HL-60/S4 treated with phorbol 12-myristate 13-acetate at 8.2 ng/mL for 4 days and 3 days (cell line): ENCODE measurements around the gene CD48.

Experiments used
- in situ Hi-C: fragments of 300-500 bp; cut with MboI; formaldehyde crosslinking; loops from 2 replicates; pipeline ENCODE4 v1.15.0; 2022; ENCODE audit warnings: low sequenced_read_pairs

CD48 gene

DNA sequence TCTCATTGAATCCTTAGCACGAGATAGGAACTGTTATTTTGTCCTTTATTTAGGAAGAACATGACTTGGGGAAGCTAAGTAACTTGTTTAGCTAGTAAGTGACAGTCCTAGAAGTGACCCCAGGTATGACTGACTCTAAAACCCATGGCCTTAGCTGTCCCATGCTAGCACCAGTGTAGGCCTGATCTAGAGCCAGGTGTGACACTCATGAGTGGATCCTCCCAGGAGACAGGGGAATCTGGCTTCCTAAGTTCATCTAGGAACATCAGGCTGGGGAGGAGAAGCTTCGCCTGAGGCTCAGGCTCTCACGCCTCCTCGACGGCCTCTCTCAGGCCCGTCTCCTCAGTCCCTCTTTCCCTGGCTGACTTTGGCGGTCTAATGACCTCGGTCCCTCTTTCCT is 31.2 kb downstream of the CD48 start:
- in situ Hi-C loops, result loop anchor here (25.0 kb wide), 1 partner anchor 157 kb away; no protein-coding TSS in a partner anchor

DNA sequence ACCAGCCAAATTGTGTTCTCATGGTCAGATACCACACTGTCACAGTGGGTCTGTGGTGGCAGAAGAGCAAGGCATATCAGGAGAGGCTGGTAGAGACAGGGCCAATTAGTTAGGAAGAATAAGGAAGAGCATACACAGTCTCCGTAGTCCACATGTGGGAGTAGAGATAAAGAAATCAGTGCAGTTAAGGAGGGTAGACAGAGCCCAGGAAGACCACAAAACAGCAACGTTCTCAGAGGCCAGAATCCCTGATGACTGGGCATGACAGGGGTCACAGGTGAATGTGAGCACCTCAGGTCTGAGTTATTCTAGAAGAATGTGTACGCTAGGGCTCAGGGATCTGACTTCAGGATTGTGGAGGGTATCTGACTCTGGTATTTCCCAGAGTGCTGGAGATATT is 31.7 kb downstream of the CD48 start:
- in situ Hi-C loops, result loop anchor here (25.0 kb wide), 1 partner anchor 157 kb away; no protein-coding TSS in a partner anchor

DNA sequence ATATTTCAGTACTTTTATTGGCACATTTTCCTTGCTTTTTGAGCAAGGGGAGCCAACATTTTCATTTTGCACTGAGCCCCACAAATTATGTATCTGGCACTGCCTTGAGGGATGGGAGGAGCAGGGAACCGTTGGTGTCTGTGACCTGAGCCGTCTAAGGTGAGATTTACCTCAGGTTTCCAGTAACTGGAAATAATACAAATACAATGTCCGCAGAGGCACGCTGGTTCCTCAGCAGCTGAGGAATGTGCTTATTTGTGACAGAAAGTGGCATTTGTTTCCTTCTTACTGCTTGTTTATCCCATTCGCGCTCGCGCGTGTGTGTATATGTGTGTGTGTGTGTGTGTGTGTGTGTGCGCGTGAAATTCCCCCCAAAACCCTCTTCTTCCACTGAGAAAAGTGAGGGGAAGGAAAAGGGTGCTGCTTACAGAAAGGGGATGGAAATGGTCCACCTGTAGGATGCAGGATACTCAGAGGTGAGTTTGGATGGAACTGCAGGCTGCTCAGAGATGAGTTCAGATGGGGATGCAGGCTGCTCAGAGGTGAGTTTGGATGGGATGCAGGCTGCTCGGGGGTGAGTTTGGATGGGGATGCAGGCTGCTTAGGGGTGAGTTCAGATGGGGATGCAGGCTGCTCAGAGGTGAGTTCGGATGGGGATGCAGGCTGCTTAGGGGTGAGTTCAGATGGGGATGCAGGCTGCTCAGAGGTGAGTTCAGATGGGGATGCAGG is 34.6 kb downstream of the CD48 start:
- in situ Hi-C loops, result loop anchor here (25.0 kb wide), 1 partner anchor 160 kb away; no protein-coding TSS in a partner anchor

DNA sequence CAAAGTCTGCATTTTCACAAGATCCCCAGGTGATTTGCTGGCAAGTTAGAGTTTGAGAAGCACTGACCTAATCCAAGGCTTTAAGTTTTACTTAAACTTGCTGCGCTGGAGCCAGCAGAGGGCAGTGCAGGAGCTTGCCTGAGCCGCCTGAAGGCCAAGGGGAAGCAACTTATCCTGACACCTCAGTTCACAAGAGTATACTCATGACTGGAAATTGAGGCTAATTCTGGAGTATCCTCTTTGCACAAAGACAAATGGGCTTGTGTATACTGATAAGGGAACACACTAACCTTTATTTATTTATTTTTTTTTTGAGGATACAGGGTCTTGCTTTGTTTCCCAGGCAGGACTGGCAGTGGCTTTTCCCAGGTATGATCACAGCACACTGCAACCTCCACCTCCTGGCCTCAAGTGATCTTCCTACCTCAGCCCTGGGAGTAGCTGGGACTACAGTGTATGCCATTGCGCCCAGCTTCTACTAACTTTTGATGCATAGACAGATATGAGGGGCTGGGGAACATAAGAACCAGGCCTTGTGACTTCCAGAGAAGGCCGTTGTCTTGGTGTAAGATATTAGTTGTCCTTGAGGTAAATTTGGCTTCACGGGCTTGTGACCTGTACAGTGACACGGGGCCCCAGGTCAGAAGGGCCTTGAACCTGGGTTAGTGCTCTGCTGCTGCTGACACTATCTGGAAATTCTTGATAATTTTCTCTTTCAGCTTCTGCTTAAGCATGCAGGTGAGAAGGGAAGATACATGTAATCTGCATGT is 35.8 kb downstream of the CD48 start:
- in situ Hi-C loops, result loop anchor here (25.0 kb wide), 1 partner anchor 161 kb away; no protein-coding TSS in a partner anchor

DNA sequence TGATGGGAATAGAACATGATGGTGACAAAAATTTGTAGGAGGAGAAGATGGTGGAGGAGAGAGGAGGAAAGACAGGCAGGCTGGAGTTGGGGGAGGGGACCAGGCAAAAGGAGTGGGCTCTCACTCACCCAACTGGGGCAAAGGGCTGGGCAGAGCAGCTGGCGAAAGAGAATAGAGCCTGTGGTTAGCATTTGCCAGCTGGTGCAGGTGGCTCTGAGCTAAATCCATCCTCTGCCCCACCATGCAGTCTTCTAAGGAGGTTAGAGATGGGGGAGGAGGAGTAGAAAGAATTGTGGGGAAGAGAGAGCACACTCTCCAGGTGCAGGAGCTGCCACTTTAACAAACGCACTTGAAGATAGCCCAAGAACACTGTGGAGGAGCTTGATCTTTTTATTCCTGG is 37.2 kb downstream of the CD48 start:
- in situ Hi-C loops, result no loop called here

DNA sequence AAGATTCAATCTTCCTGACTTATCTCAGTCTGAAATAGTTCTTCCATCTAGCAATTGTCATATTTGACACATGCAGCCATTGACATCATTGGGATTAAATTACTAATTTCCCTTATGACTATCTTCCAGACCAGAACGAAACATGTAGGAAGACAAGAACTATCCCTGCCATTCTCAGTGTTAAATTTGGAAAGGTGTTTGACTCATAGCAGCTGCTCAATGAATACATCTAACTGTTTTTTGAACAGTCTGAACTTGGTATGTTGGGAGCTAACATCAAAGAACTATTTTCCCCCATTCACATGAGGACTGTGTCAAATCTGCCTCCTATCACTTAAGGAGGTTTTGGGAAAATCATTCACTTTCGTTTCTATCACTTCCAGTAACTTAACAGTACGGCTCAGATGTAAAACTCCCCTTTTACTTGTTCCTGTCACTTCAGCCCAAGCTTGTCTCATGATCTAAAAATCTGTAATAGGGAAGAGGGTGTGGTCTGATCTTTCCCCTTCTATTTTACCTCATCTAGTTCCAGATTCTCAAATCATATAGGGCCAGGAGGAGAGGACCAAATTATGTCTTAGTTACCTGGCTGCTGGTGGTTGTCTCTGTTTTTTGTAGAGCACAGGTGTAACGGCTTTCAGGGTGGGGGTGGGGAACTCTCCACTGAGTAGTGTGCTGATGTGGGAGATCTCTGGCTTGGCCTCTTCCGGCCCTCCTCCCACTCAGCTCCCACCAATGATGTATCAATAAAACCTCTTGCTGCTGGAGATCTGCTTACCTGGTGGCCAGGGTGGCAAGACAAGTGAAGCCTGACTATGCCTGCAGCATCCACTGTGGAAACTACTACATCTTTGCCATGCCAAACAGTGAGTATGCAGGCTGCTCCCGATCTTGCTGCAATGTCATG is 38.6 kb downstream of the CD48 start:
- in situ Hi-C loops, result no loop called here

DNA sequence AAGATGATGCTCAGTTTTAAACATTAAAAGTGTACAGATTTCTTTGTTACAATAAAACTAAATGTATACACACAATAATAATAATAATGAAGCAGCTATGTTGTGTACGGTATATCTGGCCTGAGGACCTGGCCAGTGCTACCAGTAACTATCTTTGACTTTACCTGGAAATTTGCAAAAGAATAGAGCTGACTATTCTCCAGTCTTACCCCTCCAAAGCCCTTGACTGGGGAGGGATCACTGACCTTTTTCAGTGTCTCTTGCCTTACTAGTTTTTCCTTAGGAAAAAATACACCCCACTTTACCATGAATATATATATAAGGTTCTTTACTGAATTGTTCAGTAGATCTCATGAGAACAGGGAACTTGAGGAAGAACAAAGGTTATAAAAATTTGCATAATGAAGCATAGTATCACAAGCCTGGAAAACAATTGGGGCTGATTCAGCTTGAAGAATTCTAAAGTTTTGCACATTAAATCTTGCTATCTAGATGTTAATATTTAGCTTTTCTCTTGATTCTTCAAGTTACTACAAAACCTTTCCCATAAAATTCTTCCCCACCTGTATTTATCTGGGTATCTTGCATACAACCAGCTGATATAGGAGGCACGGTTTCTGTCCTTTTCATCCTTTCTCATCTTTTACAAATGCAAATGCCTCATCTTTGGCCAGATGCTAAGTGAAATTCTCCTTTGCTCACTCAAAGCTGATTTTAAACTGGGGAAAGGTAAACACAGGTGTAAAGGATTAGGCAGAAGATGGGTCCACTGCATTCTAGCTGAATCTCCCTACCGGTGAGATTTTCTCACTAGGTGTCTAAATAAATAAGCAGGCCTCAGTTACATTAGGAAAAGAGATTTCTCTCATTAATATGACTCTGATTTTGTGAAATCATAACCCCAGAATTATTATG is 39.8 kb downstream of the CD48 start:
- in situ Hi-C loops, result no loop called here

DNA sequence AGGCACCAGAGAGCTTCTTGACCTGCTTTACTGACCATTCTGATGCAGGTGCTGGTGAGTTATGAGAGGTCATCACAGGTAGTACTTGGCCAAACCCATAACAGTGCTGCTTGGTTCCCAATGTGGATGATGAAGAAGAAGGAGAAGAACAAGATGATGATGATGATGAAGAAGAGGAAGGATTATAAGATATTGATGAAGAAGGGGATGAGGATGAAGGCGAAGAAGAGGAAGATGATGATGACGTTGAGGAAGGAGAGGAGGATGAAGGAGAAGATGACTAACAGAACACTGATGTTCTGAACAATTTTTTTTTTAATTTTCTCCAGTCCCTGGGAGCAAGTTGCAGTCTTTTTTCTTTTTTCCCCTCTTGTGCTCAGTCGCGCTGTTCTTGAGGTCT is 40.9 kb downstream of the CD48 start:
- in situ Hi-C loops, result no loop called here

DNA sequence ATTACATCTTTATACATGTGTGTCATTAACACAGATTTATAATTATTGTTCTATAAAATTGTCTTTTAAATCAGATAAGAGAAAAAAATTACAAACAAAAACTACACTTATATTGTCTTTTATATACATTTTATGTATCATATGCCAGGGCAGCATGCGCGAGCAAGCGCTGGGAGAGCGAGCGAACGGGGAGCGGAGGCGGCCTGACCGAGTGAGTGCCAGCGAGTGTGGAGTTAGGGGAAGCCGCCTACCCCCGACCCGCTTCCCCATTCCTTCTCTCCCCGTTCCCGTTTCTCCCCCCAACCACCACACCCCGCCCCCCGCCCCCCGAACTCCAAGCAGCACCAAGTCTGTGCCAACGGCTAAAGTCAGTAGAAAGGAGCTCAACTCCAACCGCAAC is 41.8 kb downstream of the CD48 start:
- in situ Hi-C loops, result no loop called here

DNA sequence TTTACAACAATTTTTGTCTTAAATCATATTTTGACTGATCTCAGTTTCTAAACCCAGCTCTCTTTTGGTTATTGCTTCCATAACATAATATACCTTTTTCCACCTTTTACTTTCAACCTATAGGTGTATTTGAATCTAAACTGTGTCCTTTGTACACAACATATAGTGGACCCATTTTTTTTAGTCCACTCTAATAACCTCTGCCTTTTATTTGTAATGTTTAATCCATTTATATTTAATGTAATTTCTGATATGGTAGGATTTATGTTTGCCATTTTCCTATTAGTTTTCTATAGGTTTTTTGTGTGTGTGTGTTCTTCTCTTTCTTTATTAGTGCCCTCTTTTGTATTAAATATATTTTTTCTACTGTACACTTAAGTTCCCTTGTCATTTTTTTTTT is 42.3 kb downstream of the CD48 start:
- in situ Hi-C loops, result no loop called here

DNA sequence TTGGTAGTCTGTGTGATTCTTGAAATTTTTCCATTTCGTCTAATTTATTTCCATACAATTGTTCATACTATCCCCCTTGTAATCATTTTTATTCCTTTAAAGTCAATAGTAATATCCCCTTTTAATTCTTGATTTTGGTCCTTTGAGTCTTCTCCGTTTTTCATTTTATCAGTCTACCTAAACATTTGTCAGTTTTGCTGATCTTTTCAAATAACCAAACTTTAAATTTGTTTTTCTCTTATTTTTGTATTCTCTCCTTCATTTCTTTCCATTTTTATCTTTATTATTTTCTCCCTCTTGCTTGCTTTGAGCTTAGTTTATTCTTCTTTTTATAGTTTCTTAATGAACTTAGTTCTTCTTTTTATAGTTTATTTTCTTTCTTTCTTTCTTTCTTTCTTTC is 43.7 kb downstream of the CD48 start:
- in situ Hi-C loops, result no loop called here

DNA sequence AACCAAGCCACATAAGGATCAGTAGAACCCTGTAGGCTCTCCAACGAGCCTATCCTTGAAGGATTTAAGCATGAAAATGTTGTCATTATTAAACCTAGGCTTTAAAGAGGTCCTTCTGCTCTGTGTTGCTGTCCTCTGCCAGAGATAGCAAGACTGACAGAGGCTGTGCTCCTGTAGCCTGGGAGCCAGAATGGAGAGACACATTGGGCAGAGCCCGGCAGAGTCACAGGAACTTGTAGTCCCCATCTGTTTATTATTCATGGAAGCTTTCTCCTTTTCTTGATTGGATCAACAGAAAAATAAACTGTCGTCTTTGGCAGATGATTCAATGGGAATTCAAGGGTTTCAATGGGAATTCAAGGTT is 45.6 kb downstream of the CD48 start:
- in situ Hi-C loops, result no loop called here

DNA sequence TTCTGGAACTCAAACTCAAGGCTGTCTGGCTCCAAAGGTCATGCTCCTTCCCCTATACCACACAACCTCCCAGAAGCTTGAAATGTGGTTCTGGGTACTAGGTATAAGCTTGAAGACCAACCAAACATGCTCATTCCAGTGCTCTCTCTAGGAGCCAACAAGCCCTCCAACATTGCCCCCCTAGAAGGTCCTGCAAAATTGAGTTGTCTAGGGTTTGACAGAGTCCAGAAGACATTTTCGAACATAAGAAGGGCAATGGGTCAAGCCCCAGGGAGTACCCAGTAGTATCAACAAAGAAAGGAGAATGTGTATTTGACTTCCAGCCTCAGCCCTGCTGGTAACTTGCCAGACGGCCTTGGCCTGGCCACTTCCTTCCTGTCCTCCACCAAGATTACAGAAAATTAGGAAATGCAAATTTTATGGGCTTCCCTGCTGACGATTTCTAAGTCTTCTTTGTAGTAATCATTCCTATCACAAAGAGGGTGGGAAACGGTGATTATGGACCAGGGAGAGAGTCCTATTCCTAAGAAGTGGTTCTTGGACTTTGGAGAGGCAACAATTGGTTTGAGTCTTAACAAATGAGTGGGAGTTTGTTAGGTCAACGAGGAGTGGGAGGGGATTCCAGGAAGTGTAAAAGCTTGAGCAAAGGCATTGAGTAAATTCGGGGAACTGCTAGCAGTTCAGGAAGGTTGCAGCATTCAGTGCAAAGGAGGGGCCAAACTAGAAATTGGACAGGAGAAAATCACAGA is 46.1 kb downstream of the CD48 start:
- in situ Hi-C loops, result no loop called here

DNA sequence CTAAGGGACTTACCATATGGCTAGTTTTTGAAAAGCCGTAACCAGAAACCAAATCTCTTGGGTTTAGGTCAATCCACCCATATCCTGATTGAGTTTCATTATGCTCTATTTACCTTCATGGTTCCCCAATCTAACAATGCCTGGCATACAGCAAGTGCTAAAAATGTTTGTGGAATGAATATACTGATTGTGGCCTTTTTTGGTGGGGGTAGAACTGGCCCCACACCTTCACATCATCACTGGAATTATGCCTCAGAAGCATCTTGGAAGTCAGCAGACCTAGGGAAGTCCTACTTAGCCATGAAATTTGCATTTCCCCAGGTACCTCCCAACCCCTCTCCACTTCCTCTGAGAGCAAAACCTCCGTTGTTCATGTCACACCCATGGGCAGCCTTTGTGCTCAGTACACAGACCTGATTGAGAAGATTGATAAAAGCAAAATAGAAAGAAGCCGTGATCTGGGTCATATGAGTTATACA is 47.0 kb downstream of the CD48 start:
- in situ Hi-C loops, result no loop called here

DNA sequence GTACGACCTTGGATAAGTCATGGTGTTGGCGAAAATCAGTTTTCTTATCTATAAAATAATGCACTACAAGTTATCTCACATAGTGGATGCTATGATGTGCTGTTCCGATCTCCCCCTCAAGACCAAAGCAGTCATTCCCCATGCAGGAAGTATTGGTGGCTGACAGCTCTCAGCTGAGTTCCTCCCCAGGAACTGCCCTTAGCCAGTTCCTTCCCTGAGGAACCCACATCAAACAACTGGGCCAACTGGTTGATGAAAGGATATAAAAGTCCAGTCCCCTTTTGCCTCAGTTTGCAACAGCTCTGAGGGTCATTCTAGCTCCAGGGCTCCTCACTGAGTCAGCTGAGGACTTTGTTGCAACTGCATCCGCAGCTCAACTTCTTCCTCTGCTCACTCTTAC is 48.7 kb downstream of the CD48 start:
- in situ Hi-C loops, result no loop called here

DNA sequence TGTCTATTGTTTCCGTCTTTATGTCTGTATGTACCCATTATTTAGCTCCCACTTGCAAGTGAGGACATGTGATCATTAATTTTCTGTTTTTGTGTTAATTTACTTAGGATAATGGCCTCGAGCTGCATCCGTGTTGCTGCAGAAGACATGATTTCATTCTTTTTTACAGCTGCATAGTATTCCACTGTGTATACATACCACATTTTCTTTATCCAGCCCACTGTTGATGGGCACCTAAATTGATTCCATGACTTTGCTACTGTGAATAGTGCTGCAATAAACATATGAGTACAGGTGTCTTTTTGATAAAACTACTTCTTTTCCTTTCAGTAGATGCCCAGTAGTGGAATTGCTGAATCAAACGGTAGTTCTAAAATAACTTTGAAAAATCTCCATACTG is 52.1 kb downstream of the CD48 start:
- in situ Hi-C loops, result no loop called here

DNA sequence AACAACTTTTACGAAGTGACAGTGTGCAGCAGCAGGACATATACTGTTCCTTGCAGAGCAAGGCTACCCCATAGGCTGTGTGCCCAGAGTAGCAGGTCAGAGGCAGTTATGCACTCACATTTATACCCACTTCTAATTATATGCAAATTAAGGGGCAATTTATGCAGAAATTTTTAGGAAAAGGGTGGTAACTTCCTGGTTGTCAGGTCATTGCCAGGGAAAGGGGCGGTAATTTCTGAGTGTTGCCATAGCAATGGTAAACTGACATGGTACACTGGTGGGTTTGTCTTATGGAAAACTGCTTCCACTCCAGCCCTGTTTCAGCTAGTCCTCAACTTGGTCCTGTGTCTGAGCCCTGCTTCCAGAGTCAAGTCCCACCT is 52.8 kb downstream of the CD48 start:
- in situ Hi-C loops, result no loop called here

DNA sequence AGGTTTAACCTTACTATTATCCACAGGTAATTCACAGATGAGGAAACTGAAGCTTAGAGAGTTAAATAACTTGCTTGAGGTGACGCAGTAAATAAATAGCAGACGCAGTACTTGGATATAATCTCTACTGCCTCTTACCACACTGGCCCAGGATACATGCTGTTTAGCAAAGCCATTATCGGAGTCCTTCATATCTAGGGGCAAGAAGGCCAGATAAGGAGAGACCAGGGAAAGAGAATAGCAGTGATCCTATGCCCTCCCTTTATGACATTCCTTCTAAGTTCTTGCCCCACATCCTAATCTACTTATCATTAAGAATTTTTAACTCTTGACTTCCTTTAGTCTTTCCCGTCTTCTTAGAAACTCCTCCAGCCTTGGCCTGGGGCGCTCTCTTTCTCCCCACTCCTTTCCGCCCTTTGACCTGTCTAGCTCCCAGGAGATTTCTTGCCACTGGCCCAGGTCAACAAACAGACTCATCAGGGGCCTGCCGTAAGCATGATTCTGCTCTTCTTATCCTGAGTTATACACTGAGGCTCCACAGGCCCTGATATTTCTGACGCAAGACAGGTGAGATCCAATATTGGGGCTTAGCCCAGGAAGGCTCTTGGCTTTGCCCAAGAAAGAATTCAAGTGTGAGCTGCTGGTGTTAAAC is 53.3 kb downstream of the CD48 start:
- in situ Hi-C loops, result no loop called here

DNA sequence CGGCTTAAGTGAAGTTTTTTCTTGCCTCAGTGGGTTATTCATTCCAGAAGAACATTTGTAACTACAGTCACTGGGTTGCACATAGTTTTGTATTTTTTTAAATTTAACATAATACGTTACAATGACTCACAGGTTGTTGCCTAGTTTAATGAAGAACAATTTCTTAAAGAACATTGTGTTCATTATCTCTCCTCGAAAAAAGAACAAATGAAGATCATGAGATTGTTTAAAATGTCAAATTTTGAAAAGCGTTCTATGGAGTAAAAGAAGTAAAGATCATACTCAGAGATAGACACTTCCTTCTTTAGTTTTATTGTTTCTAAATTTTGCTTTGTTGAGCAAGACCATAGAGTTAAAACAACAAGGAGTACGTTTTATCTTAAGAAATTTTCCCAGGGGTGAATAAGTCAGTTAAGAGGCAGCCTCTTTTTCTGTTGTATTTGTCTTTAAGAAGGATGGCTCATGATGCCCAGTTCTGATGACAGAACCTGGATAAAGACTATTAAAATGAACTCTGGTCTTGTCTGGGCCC is 54.3 kb downstream of the CD48 start:
- in situ Hi-C loops, result no loop called here
